GM12873 (cell line): ENCODE measurements around the gene NLGN2.

Source experiments
- TF ChIP-seq, protein P1 (sequence below): IDR thresholded peaks from 2 replicates; pipeline ENCODE4 v1.5.1; 2012; ENCODE audit warnings: low read depth, mild to moderate bottlenecking, moderate library complexity, low read length, control low read depth; ENCODE audit not compliant: insufficient read depth; ENCODE audit errors: missing control alignments

Gene NLGN2

DNA sequence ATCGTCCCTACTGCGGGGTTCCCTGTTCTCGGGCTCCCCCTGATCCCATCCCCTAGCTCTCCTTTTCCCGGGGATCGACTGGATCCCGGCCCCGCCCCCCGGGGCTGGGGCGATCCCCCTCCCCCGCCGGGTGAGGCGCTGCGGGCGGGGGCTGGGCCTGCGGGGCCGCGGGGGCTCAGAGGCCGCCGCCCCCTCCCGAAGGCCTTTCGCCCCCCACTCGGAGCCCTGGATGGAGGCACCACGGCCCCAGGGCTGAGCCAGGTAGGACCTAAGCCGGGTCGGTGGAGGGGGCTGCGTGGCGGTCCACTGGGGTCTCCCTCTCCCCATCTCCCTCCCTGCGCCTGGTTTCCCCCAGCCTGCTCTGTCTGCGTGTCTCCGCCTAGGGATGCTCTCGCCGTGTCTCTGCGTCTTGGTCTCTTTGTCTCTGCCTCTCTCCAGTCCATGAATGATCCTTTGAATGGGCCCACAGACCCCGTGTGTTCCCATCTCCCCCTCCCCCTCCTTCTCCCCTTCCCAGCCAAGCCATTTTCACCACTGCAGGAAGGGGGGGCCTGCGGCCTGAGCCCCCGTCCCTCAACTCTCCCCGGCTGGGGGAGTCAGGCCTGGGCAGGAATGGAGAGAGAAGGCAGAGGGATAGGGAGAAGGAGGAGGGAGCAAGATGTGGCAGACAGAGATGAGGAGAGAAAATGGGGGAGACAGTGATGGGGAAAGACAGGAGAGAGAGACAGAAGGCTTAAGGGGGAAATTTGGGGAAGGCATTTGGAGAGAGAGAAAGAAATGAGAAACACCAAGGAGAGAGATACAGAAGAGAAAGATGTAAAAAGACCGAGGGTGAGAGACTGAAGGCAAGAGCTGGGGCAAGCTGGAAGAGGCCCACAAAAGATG is 2.1 kb upstream of the NLGN2 start:
- TF ChIP-seq, protein P1, sequence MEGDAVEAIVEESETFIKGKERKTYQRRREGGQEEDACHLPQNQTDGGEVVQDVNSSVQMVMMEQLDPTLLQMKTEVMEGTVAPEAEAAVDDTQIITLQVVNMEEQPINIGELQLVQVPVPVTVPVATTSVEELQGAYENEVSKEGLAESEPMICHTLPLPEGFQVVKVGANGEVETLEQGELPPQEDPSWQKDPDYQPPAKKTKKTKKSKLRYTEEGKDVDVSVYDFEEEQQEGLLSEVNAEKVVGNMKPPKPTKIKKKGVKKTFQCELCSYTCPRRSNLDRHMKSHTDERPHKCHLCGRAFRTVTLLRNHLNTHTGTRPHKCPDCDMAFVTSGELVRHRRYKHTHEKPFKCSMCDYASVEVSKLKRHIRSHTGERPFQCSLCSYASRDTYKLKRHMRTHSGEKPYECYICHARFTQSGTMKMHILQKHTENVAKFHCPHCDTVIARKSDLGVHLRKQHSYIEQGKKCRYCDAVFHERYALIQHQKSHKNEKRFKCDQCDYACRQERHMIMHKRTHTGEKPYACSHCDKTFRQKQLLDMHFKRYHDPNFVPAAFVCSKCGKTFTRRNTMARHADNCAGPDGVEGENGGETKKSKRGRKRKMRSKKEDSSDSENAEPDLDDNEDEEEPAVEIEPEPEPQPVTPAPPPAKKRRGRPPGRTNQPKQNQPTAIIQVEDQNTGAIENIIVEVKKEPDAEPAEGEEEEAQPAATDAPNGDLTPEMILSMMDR: no peak

DNA sequence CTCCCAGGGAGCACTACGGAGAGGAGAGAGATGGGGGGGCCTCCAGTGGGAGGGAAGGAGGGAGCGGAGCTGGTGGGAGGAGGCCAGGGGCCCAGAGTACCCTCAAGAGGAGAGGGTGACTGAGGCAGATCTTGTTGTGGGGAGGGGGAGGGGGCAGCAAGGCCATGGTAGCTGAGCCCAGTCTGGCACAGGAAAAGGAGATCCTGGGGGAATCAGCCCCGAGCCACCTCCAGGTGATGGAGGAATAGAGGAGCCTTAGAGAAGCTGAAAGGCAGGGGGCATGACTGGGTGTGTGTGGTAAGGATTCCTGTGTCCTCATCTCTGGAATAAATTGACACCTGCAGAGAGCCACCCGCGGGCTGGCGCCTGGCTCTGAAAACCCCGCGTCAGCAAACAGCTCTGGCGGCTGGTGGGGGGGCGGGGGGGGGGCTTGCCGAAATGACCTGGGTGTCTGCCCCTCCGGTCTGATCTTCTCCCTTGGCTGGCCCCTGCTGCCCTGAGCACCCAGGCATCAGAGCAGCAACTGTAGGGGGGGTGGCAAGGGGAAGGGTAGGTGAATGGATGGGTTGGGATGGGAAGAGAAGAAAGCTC is 1.3 kb upstream of the NLGN2 start:
- TF ChIP-seq, protein P1: no peak

DNA sequence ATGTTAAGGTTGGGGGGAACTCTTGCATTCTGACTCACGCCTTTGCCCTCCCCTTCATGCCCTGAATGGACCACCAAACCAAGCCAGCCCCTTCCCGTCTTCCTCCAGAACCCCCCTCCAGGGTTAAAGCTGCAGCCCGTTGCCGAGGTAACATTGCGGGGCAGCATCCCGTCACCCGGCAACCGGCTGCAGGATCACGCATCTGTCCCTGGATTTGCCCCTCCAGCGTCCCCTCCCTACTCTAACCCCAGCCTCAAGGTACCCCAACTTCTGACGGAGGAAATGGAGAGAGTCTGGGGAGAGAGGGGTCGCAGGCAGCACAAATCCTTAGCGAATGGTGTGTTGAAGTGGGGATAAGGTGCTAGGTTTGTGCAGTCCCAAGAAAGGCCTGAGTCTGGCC is 563 bp upstream of the NLGN2 start:
- TF ChIP-seq, protein P1: no peak

DNA sequence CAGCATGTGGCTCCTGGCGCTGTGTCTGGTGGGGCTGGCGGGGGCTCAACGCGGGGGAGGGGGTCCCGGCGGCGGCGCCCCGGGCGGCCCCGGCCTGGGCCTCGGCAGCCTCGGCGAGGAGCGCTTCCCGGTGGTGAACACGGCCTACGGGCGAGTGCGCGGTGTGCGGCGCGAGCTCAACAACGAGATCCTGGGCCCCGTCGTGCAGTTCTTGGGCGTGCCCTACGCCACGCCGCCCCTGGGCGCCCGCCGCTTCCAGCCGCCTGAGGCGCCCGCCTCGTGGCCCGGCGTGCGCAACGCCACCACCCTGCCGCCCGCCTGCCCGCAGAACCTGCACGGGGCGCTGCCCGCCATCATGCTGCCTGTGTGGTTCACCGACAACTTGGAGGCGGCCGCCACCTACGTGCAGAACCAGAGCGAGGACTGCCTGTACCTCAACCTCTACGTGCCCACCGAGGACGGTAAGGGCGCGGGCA is 645 bp downstream of the NLGN2 start:
- TF ChIP-seq, protein P1: no peak

DNA sequence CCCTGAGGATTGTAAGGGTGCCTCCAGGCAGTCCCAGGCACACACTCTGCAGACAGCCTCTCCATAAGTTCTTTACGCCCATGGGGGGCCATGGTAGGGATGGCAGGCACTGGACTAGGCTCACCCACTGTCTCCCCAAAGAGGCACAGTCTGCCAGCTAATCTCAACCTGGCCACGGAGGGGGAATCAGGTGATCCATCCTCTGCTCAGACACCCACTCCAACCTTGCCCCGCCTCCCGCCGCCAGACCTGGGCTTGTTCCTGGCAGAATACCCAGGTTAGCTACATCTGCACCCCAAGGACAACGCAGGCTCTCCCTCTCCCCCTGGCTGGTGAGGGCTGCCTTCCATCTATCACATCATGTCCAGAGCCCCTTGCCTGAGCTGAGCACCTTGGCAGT is 1.2 kb downstream of the NLGN2 start:
- TF ChIP-seq, protein P1: no peak

DNA sequence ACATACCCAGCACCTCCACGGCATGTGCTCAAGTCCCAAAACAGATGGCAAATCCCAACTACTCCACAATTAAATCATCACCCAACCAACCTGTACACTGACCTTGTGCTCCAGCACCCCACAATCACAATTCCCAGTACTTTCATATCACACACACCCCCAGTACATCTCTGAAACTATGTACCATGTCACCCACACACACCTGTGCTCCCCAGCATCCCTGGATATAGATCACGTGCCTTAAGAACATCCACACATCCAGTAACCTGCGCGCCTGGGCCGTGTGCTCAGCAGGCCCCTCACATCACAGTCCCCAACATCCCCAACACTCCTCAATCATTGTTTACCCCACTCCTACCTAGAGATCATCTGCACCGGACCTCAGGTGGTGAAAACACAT is 2.1 kb downstream of the NLGN2 start:
- TF ChIP-seq, protein P1: no peak

DNA sequence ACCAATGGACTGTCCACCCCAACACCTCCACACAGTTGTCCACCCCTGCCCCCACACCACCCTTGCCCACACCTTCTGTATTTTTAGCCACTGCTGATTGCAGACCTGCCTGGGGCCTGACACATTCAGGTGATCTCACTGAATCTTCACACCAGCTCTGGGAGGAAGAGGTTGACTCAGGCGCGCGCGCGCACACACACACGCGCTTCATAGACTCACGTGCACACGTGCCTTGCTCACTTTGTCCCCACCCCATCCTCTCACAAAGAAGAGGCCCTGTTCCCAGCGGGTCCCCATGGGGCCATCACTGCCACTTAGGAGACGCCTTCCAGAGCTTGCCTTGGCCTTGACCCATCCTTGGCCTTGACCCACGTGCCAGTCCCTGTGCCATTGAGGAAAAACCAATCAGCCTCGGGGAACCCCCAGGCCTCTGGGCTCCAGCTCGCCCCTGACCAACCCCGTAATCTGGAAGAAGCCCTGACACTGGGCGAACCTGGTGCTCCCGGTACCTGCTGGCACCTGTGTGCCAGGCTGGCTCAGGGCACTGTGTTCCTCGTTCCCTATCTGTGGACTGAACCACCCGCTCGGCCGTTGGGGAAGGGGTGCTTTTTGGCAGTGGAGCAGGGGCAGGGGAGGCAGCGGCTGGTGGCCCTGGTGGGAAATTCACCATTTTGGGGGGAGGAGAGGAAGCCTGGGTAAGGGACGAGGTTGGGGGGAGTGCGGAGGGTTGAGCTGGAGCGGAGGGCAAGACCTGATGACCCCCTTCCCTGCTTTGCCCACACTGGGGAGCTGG is 3.2 kb downstream of the NLGN2 start:
- TF ChIP-seq, protein P1: no peak
